ENCODE results near the gene KRT26.
"Not testable (repeated sequence)": the region's sequence is repeated elsewhere in the genome, so short reads cannot be mapped to it uniquely, and the experiment has no call there.

Gene KRT26

GRCh38 chr17:40772101-40772500 lies at the start of gene KRT26:
Gene KRT26 (minus strand): TSS chr17:40772201. CDS start chr17:40772113, 88 bp downstream.
- DNase-seq = no peak

- DNase-seq = no peak
Measured at GRCh38 chr17:40821536-40821935, 49.5 kb upstream of the KRT26 start.

- DNase-seq = peak; percentile 70
Measured at GRCh38 chr17:40820228-40820838, 48.3 kb upstream of the KRT26 start.

GRCh38 chr17:40819528-40820125 lies 47.6 kb upstream of the KRT26 start:
- no peak for DNase-seq

GRCh38 chr17:40818733-40819527 lies 46.9 kb upstream of the KRT26 start:
- DNase-seq = peak; percentile 86

- DNase-seq = no peak
Measured at GRCh38 chr17:40818343-40818732, 46.3 kb upstream of the KRT26 start.

- no peak for DNase-seq
Measured at GRCh38 chr17:40817103-40817682, 45.2 kb upstream of the KRT26 start.

- no peak for DNase-seq
Measured at GRCh38 chr17:40816569-40816968, 44.6 kb upstream of the KRT26 start.

GRCh38 chr17:40815381-40815780 lies 43.4 kb upstream of the KRT26 start:
- DNase-seq = no peak

- DNase-seq = not testable (repeated sequence)
Measured at GRCh38 chr17:40814657-40815056, 42.7 kb upstream of the KRT26 start.

GRCh38 chr17:40813804-40814203 lies 41.8 kb upstream of the KRT26 start:
- no peak for DNase-seq

GRCh38 chr17:40812639-40813038 lies 40.6 kb upstream of the KRT26 start:
- no peak for DNase-seq

- DNase-seq = no peak
Measured at GRCh38 chr17:40810494-40810893, 38.5 kb upstream of the KRT26 start.

- DNase-seq = no peak
Measured at GRCh38 chr17:40809721-40810421, 37.9 kb upstream of the KRT26 start.

- DNase-seq = no peak
Measured at GRCh38 chr17:40806131-40806530, 34.1 kb upstream of the KRT26 start.

- DNase-seq = peak; percentile 79
Measured at GRCh38 chr17:40803617-40804082, 31.6 kb upstream of the KRT26 start.

- DNase-seq = no peak
Measured at GRCh38 chr17:40801157-40801556, 29.2 kb upstream of the KRT26 start.

- DNase-seq = no peak
Measured at GRCh38 chr17:40800381-40800780, 28.4 kb upstream of the KRT26 start.

- DNase-seq = no peak
Measured at GRCh38 chr17:40799859-40800258, 27.9 kb upstream of the KRT26 start, which contains the start of gene KRT28. Gene KRT28 (minus strand): TSS chr17:40799959. CDS start chr17:40799893, 66 bp downstream.

GRCh38 chr17:40796846-40797245 lies 24.8 kb upstream of the KRT26 start:
- no peak for DNase-seq

- DNase-seq = no peak
Measured at GRCh38 chr17:40795019-40795667, 23.1 kb upstream of the KRT26 start.

GRCh38 chr17:40794466-40794865 lies 22.5 kb upstream of the KRT26 start:
- DNase-seq = no peak
